Measurements from ENCODE around the gene NKD1. TPM values are rescaled to one million over a fixed set of nuclear protein-coding genes. Genes with fewer than 3 reads are reported as not detected.

NKD1 gene
- total and polyA plus RNA-seq, 2 experiments from 2014 or later: not detected

- no peaks in the 10 kb centered on the region for H4K20me1 ChIP-seq (ENCODE audit: insufficient read depth)
- H3K4me2 ChIP-seq (ENCODE audit: unreplicated experiment): no peak overlapping the region
- in situ Hi-C loops (cut with MboI): no loop called here
- 0 out of 2 replicates have a peak, but pooled peaks cover 4% of the 10 kb centered on the region for H3K4me1 ChIP-seq (ENCODE audit: insufficient read depth)
- no peak overlapping the region for H3K4me3 ChIP-seq
- no peaks in the 10 kb centered on the region for H3K9me3 ChIP-seq (ENCODE audit: low read depth)
- no peak overlapping the region for H3K27ac ChIP-seq
- no peak overlapping the region for H3K9ac ChIP-seq
- H2AFZ ChIP-seq: no peak overlapping the region
- no peaks in the 10 kb centered on the region for H3K9me2 ChIP-seq (ENCODE audit: insufficient read depth)
- no peaks in the 10 kb centered on the region for H3F3A ChIP-seq (ENCODE audit: insufficient read depth)
- H3K27me3 ChIP-seq (replicated peaks; ENCODE audit: insufficient read depth): 0 out of 2 replicates have a peak, but pooled peaks cover 9% of the 10 kb centered on the region
- H3K79me2 ChIP-seq (ENCODE audit: insufficient read depth): no peaks in the 10 kb centered on the region
- H3K36me3 ChIP-seq (ENCODE audit: low read depth): no peaks in the 10 kb centered on the region
- peak; percentile 15 for DNase-seq
- WGBS, 2 experiments (ENCODE audit: low coverage in 1 of 2, low lambda C conversion rate in 2 of 2, missing lambda C conversion rate in 2 of 2): 20 to 22% methylated on average over 15 to 16 of the region's 16 CpGs
- no peak for TF ChIP-seq EZH2 (IDR thresholded peaks at IDR 0.05; ENCODE audit: insufficient read depth, poor library complexity, severe bottlenecking)
- TF ChIP-seq EZH2phosphoT487 (IDR thresholded peaks at IDR 0.05; ENCODE audit: insufficient read depth, low read depth): no peak
Measured at GRCh38 chr16:50585331-50585776, 37.2 kb downstream of the NKD1 start.

- H3K9me2 ChIP-seq (ENCODE audit: insufficient read depth): no peaks in the 10 kb centered on the region
- no peak overlapping the region for H3K4me3 ChIP-seq
- 47 to 50% methylated on average over 2 of the region's 2 CpGs for WGBS, 2 experiments (ENCODE audit: low coverage in 1 of 2, low lambda C conversion rate in 2 of 2, missing lambda C conversion rate in 2 of 2)
- no peak overlapping the region for H3K27ac ChIP-seq
- H2AFZ ChIP-seq: no peak overlapping the region
- no peaks in the 10 kb centered on the region for H3K79me2 ChIP-seq (ENCODE audit: insufficient read depth)
- no peaks in the 10 kb centered on the region for H3F3A ChIP-seq (ENCODE audit: insufficient read depth)
- H3K36me3 ChIP-seq (ENCODE audit: low read depth): no peaks in the 10 kb centered on the region
- no peak overlapping the region for H3K9ac ChIP-seq
- H3K4me1 ChIP-seq (ENCODE audit: insufficient read depth): no peaks in the 10 kb centered on the region
- H4K20me1 ChIP-seq (ENCODE audit: insufficient read depth): no peaks in the 10 kb centered on the region
- DNase-seq: no peak
- TF ChIP-seq EZH2phosphoT487 (IDR thresholded peaks at IDR 0.05; ENCODE audit: insufficient read depth, low read depth): no peak
- no peak for TF ChIP-seq EZH2 (IDR thresholded peaks at IDR 0.05; ENCODE audit: insufficient read depth, poor library complexity, severe bottlenecking)
- no peaks in the 10 kb centered on the region for H3K9me3 ChIP-seq (ENCODE audit: low read depth)
- in situ Hi-C loops (cut with MboI): no loop called here
- no peak overlapping the region for H3K4me2 ChIP-seq (ENCODE audit: unreplicated experiment)
- H3K27me3 ChIP-seq (replicated peaks; ENCODE audit: insufficient read depth): 0 out of 2 replicates have a peak, but pooled peaks cover 9% of the 10 kb centered on the region
Measured at GRCh38 chr16:50587543-50587942, 39.3 kb downstream of the NKD1 start.

GRCh38 chr16:50588276-50588675 lies 40.1 kb downstream of the NKD1 start:
- no peaks in the 10 kb centered on the region for H3F3A ChIP-seq (ENCODE audit: insufficient read depth)
- H3K9me3 ChIP-seq (ENCODE audit: low read depth): no peaks in the 10 kb centered on the region
- H3K27me3 ChIP-seq (replicated peaks; ENCODE audit: insufficient read depth): 0 out of 2 replicates have a peak, but pooled peaks cover 9% of the 10 kb centered on the region
- no peak overlapping the region for H3K27ac ChIP-seq
- H3K9me2 ChIP-seq (ENCODE audit: insufficient read depth): no peaks in the 10 kb centered on the region
- H4K20me1 ChIP-seq (ENCODE audit: insufficient read depth): no peaks in the 10 kb centered on the region
- no peak overlapping the region for H3K4me2 ChIP-seq (ENCODE audit: unreplicated experiment)
- in situ Hi-C loops (cut with MboI): no loop called here
- no peak overlapping the region for H3K4me3 ChIP-seq
- H3K36me3 ChIP-seq (ENCODE audit: low read depth): no peaks in the 10 kb centered on the region
- TF ChIP-seq EZH2 (IDR thresholded peaks at IDR 0.05; ENCODE audit: insufficient read depth, poor library complexity, severe bottlenecking): no peak
- no peak for TF ChIP-seq EZH2phosphoT487 (IDR thresholded peaks at IDR 0.05; ENCODE audit: insufficient read depth, low read depth)
- no peaks in the 10 kb centered on the region for H3K79me2 ChIP-seq (ENCODE audit: insufficient read depth)
- no peak overlapping the region for H3K9ac ChIP-seq
- no peak for DNase-seq
- WGBS, 2 experiments (ENCODE audit: low coverage in 1 of 2, low lambda C conversion rate in 2 of 2, missing lambda C conversion rate in 2 of 2): 67 to 82% methylated on average over 2 of the region's 2 CpGs
- no peak overlapping the region for H2AFZ ChIP-seq
- no peaks in the 10 kb centered on the region for H3K4me1 ChIP-seq (ENCODE audit: insufficient read depth)

- H4K20me1 ChIP-seq (ENCODE audit: insufficient read depth): no peaks in the 10 kb centered on the region
- no peak overlapping the region for H3K9ac ChIP-seq
- no peak overlapping the region for H2AFZ ChIP-seq
- no peaks in the 10 kb centered on the region for H3K9me2 ChIP-seq (ENCODE audit: insufficient read depth)
- H3K4me1 ChIP-seq (ENCODE audit: insufficient read depth): no peaks in the 10 kb centered on the region
- 63 to 76% methylated on average over 6 of the region's 6 CpGs for WGBS, 2 experiments (ENCODE audit: low coverage in 1 of 2, low lambda C conversion rate in 2 of 2, missing lambda C conversion rate in 2 of 2)
- no peaks in the 10 kb centered on the region for H3K36me3 ChIP-seq (ENCODE audit: low read depth)
- H3K27me3 ChIP-seq (replicated peaks; ENCODE audit: insufficient read depth): no peaks in the 10 kb centered on the region
- no peaks in the 10 kb centered on the region for H3K9me3 ChIP-seq (ENCODE audit: low read depth)
- DNase-seq: no peak
- no peak overlapping the region for H3K4me3 ChIP-seq
- H3K4me2 ChIP-seq (ENCODE audit: unreplicated experiment): no peak overlapping the region
- H3K79me2 ChIP-seq (ENCODE audit: insufficient read depth): no peaks in the 10 kb centered on the region
- in situ Hi-C loops (cut with MboI): no loop called here
- TF ChIP-seq EZH2 (IDR thresholded peaks at IDR 0.05; ENCODE audit: insufficient read depth, poor library complexity, severe bottlenecking) (no peak), EZH2phosphoT487 (IDR thresholded peaks at IDR 0.05; ENCODE audit: insufficient read depth, low read depth) (no peak)
- no peaks in the 10 kb centered on the region for H3F3A ChIP-seq (ENCODE audit: insufficient read depth)
- no peak overlapping the region for H3K27ac ChIP-seq
Measured at GRCh38 chr16:50591209-50591608, 43.0 kb downstream of the NKD1 start.

Measured in GM23248 (cell line).